ENCODE results near the gene KATNB1. TPM values are rescaled to one million over a fixed set of nuclear protein-coding genes. Genes with fewer than 3 reads are reported as not detected.
A peak's percentile ranks its signal among the peaks of the same experiment; 100 is the strongest.

KATNB1 gene
- polyA plus RNA-seq, 3 donors: 16.9 to 35.6 (median 17.7) TPM

DNA sequence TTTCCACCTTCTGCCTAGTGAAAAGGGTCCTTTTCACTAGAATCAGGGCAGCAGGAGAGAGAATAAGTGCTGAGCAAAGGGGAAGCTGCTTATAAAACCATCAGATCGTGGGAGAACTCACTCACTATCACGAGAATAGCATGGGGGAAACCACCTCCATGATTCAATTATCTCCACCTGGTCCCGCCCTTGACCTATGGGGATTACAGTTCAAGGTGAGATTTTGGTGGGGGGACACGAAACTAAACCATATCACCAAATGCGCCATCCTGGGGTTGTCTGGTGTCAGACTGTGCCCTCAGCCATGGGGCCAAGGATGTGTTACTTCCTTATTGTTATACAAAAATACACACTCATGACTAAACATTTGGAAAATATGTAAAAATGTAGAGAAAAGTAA, 10.4 kb upstream of the KATNB1 start:
- Histone ChIP-seq H3K9me3 (replicated peaks in 1 of 2; ENCODE audit: control insufficient read depth in 1 of 2, insufficient read depth in 1 of 2, low read length in 2 of 2) (no peaks in the 10 kb centered on the region), H3K27ac (ENCODE audit: low read depth in 1 of 2, low read length in 2 of 2) (no peak overlapping the region), H3K4me3 (replicated peaks in 1 of 3; ENCODE audit: low read depth in 2 of 3, low read length in 3 of 3) (no peak overlapping the region), H3K4me1 (ENCODE audit: control insufficient read depth in 1 of 2, insufficient read depth in 2 of 2, low read length in 2 of 2) (no peaks in the 10 kb centered on the region), H3K36me3 (replicated peaks in 1 of 2; ENCODE audit: control insufficient read depth in 1 of 2, insufficient read depth in 2 of 2, low read length in 2 of 2) (no peaks in the 10 kb centered on the region), H2AFZ (ENCODE audit: insufficient read depth, low read depth, low read length, poor library complexity, severe bottlenecking) (peak overlapping the region; percentile 31), H3K9ac (ENCODE audit: insufficient read depth, low read length, poor library complexity, severe bottlenecking) (no peak overlapping the region), H3K4me2 (replicated peaks; ENCODE audit: extremely low read depth, low read length, poor library complexity, severe bottlenecking) (no peak overlapping the region), H3K79me2 (ENCODE audit: insufficient read depth, low read length) (no peaks in the 10 kb centered on the region), H3K27me3 (ENCODE audit: control insufficient read depth in 2 of 2, insufficient read depth in 2 of 2, low read length in 2 of 2) (no peaks in the 10 kb centered on the region), H4K20me1 (ENCODE audit: insufficient read depth, low read length) (no peaks in the 10 kb centered on the region)
- H3K36me3 Mint-ChIP-seq: no peaks in the 10 kb centered on the region
- H3K9me3 Mint-ChIP-seq: peaks cover 0 to 3% (median 0%) of the 10 kb centered on the region in 7 donors
- no peak for DNase-seq
- intact Hi-C loops (cut with micrococcal nuclease): no loop called here
- H3K27me3 Mint-ChIP-seq (ENCODE audit: low read depth in 3 of 3): peaks cover 0 to 7% (median 5%) of the 10 kb centered on the region in 3 donors
- TF ChIP-seq, protein P1, sequence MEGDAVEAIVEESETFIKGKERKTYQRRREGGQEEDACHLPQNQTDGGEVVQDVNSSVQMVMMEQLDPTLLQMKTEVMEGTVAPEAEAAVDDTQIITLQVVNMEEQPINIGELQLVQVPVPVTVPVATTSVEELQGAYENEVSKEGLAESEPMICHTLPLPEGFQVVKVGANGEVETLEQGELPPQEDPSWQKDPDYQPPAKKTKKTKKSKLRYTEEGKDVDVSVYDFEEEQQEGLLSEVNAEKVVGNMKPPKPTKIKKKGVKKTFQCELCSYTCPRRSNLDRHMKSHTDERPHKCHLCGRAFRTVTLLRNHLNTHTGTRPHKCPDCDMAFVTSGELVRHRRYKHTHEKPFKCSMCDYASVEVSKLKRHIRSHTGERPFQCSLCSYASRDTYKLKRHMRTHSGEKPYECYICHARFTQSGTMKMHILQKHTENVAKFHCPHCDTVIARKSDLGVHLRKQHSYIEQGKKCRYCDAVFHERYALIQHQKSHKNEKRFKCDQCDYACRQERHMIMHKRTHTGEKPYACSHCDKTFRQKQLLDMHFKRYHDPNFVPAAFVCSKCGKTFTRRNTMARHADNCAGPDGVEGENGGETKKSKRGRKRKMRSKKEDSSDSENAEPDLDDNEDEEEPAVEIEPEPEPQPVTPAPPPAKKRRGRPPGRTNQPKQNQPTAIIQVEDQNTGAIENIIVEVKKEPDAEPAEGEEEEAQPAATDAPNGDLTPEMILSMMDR (IDR thresholded peaks at IDR 0.05): no peak
- H3K4me1 Mint-ChIP-seq: peaks cover 7% of the 10 kb centered on the region
- no CpG with 5 or more reads among the region's 5 CpGs for WGBS (ENCODE audit: insufficient coverage)
- peak overlapping the region in 1 of 7 donors; percentile 65 for H3K27ac Mint-ChIP-seq
- H3K4me3 Mint-ChIP-seq: no peak overlapping the region

DNA sequence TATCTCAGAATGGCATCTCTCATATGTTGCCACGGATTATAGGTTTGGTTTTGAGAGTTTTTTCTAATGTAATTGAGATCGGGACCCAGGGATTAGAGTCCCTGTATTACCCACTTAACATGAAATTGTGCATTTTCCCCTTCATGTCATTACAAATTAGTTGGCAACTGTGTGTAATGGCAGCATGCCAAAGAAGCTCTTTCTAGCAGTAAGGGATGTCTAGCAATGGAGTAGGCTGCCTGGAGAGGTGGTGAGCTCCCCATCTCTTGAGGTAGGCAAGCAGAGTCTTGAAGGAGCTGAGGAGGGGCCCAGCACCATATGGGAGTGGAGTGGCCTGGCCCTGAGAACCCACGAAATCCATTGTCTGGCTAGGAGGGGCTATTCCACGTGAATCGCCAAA, 10.0 kb upstream of the KATNB1 start:
- no peaks in the 10 kb centered on the region for H3K4me1 ChIP-seq (ENCODE audit: control insufficient read depth in 1 of 2, insufficient read depth in 2 of 2, low read length in 2 of 2)
- Mint-ChIP-seq H3K27me3 (ENCODE audit: low read depth in 3 of 3) (peaks cover 0 to 7% (median 5%) of the 10 kb centered on the region in 3 donors), H3K4me3 (no peak overlapping the region), H3K36me3 (no peaks in the 10 kb centered on the region), H3K27ac (peak overlapping the region in 1 of 7 donors; percentile 24), H3K9me3 (peaks cover 0 to 3% (median 0%) of the 10 kb centered on the region in 7 donors), H3K4me1 (peaks cover 7% of the 10 kb centered on the region)
- H3K27ac ChIP-seq (ENCODE audit: low read depth in 1 of 2, low read length in 2 of 2): no peak overlapping the region
- H3K79me2 ChIP-seq (ENCODE audit: insufficient read depth, low read length): no peaks in the 10 kb centered on the region
- no peak overlapping the region for H3K9ac ChIP-seq (ENCODE audit: insufficient read depth, low read length, poor library complexity, severe bottlenecking)
- 95% methylated on average over 3 of the region's 5 CpGs for WGBS (ENCODE audit: insufficient coverage)
- no peaks in the 10 kb centered on the region for H3K27me3 ChIP-seq (ENCODE audit: control insufficient read depth in 2 of 2, insufficient read depth in 2 of 2, low read length in 2 of 2)
- H3K9me3 ChIP-seq (replicated peaks in 1 of 2; ENCODE audit: control insufficient read depth in 1 of 2, insufficient read depth in 1 of 2, low read length in 2 of 2): no peaks in the 10 kb centered on the region
- H2AFZ ChIP-seq (ENCODE audit: insufficient read depth, low read depth, low read length, poor library complexity, severe bottlenecking): no peak overlapping the region
- H4K20me1 ChIP-seq (ENCODE audit: insufficient read depth, low read length): no peaks in the 10 kb centered on the region
- no peak for DNase-seq
- H3K36me3 ChIP-seq (replicated peaks in 1 of 2; ENCODE audit: control insufficient read depth in 1 of 2, insufficient read depth in 2 of 2, low read length in 2 of 2): no peaks in the 10 kb centered on the region
- no peak overlapping the region for H3K4me2 ChIP-seq (replicated peaks; ENCODE audit: extremely low read depth, low read length, poor library complexity, severe bottlenecking)
- intact Hi-C loops (cut with micrococcal nuclease): no loop called here
- TF ChIP-seq, protein P1 (IDR thresholded peaks at IDR 0.05): no peak
- no peak overlapping the region for H3K4me3 ChIP-seq (replicated peaks in 1 of 3; ENCODE audit: low read depth in 2 of 3, low read length in 3 of 3)

All from CD14-positive monocyte (primary cell).